Endodermal cell (in vitro differentiated cells): Measurements from ENCODE around the gene VPS13D. TPM values are rescaled to one million over a fixed set of nuclear protein-coding genes. Genes with fewer than 3 reads are reported as not detected.

Experiments
- DNase-seq: peaks from one replicate; pipeline ENCODE4 v3.0.0-alpha.2; 2017
- H3K27ac ChIP-seq: 2 replicates; pipeline ENCODE4 v1.5.1; 2013; ENCODE audit warnings: mild to moderate bottlenecking, low read depth, low read length, moderate library complexity
- H3K27me3 ChIP-seq: 2 replicates; pipeline ENCODE4 v1.6.1; 2013; ENCODE audit warnings: mild to moderate bottlenecking, low read length, moderate library complexity; ENCODE audit not compliant: insufficient read depth, control insufficient read depth, poor library complexity, severe bottlenecking
- H3K36me3 ChIP-seq: 2 replicates; pipeline ENCODE4 v1.7.0; 2013; ENCODE audit warnings: mild to moderate bottlenecking, low read length, moderate library complexity; ENCODE audit not compliant: control insufficient read depth, insufficient read depth
- H3K4me1 ChIP-seq: one replicate; pipeline ENCODE4 v1.7.0; 2013; ENCODE audit warnings: low read length; ENCODE audit not compliant: control insufficient read depth, insufficient read depth
- H3K4me3 ChIP-seq: 2 replicates; pipeline ENCODE4 v1.5.1; 2013; ENCODE audit warnings: mild to moderate bottlenecking, low read length, moderate library complexity
- H3K9ac ChIP-seq: 2 replicates; pipeline ENCODE4 v1.6.1; 2013; ENCODE audit warnings: mild to moderate bottlenecking, low read length, moderate library complexity; ENCODE audit not compliant: poor library complexity, severe bottlenecking; ENCODE audit errors: extremely low read depth
- H3K9me3 ChIP-seq: 2 replicates; pipeline ENCODE4 v1.6.1; 2013; ENCODE audit warnings: mild to moderate bottlenecking, low read length, moderate library complexity; ENCODE audit not compliant: control insufficient read depth
- H3K27ac Mint-ChIP-seq: 2 replicates; pipeline ENCODE4 v1.8.0; 2020; ENCODE audit warnings: mixed read lengths
- H3K27me3 Mint-ChIP-seq: 2 replicates; pipeline ENCODE4 v1.8.0; 2021; ENCODE audit warnings: mild to moderate bottlenecking, mixed read lengths; ENCODE audit not compliant: insufficient read depth
- H3K36me3 Mint-ChIP-seq: 2 replicates; pipeline ENCODE4 v1.8.0; 2020; ENCODE audit warnings: low read depth, mixed read lengths
- H3K4me1 Mint-ChIP-seq: 2 replicates; pipeline ENCODE4 v1.8.0; 2020; ENCODE audit warnings: mixed read lengths
- H3K4me3 Mint-ChIP-seq: 2 replicates; pipeline ENCODE4 v1.8.0; 2020; ENCODE audit warnings: mild to moderate bottlenecking, moderate library complexity, mixed read lengths
- H3K9me3 Mint-ChIP-seq: 2 replicates; pipeline ENCODE4 v1.8.0; 2020; ENCODE audit warnings: mild to moderate bottlenecking, mixed read lengths
- CTCF ChIP-seq: fragments of 200-600 bp; sonication (generic); conservative IDR thresholded peaks from 2 replicates; pipeline ENCODE4 v1.5.0; 2021; ENCODE audit warnings: antibody characterized with exemption, mild to moderate bottlenecking
- WGBS, 2 experiments: methylation state at CpG; one replicate each; pipeline versions ENCODE4 v1.1.5 to v1.1.7; 2013; ENCODE audit warnings: missing lambda C conversion rate in 2 of 2, mixed read lengths in 1 of 2; ENCODE audit not compliant: insufficient coverage in 1 of 2, insufficient read length in 1 of 2; 5-methylcytosine and 5-hydroxymethylcytosine counted together
- total RNA-seq, 2 donors: library from RNA; stranded (reverse); fragmentation: NEBNext Ultra II Directional in 1 of 2; extraction: Animal tissue kit (Norgen Biotek cat#: 25700) in 1 of 2; gene quantifications; 2 replicates in 1 of 2; 3 replicates in 1 of 2; pipeline ENCODE4 v1.2.1, GENCODE V29; 2021

Gene VPS13D
- total RNA-seq, 2 donors from 2014 or later: 32.5 to 36.7 TPM

- H3K4me1 ChIP-seq: no peaks in the 10 kb centered on the region
- H3K9me3 ChIP-seq: no peaks in the 10 kb centered on the region
- 92 to 100% methylated on average over 1 to 11 of the region's 11 CpGs for WGBS, 2 experiments
- H3K36me3 ChIP-seq: peaks cover 2% of the 10 kb centered on the region
- no peak overlapping the region for H3K27ac ChIP-seq
- H3K27me3 ChIP-seq: no peaks in the 10 kb centered on the region
- peaks cover 8% of the 10 kb centered on the region for H3K36me3 Mint-ChIP-seq
- no peaks in the 10 kb centered on the region for H3K9me3 Mint-ChIP-seq
- DNase-seq: no peak
- H3K4me3 ChIP-seq: no peak overlapping the region
- no peak overlapping the region for H3K4me3 Mint-ChIP-seq
- no peak overlapping the region for H3K9ac ChIP-seq
- H3K4me1 Mint-ChIP-seq: peaks cover 6% of the 10 kb centered on the region
- no peak for TF ChIP-seq CTCF
- H3K27me3 Mint-ChIP-seq: no peaks in the 10 kb centered on the region
- H3K27ac Mint-ChIP-seq: no peak overlapping the region
Measured at GRCh38 chr1:12504601-12505000, 274.8 kb downstream of the VPS13D start.

GRCh38 chr1:12505231-12505630, 275.4 kb downstream of the VPS13D start:
- peaks cover 8% of the 10 kb centered on the region for H3K36me3 Mint-ChIP-seq
- Histone ChIP-seq H3K4me1 (no peaks in the 10 kb centered on the region), H3K9ac (no peak overlapping the region), H3K27ac (no peak overlapping the region), H3K36me3 (no peaks in the 10 kb centered on the region), H3K27me3 (no peaks in the 10 kb centered on the region), H3K9me3 (no peaks in the 10 kb centered on the region), H3K4me3 (no peak overlapping the region)
- peaks cover 11% of the 10 kb centered on the region for H3K4me1 Mint-ChIP-seq
- H3K27ac Mint-ChIP-seq: no peak overlapping the region
- no peak for DNase-seq
- H3K27me3 Mint-ChIP-seq: no peaks in the 10 kb centered on the region
- no peak overlapping the region for H3K4me3 Mint-ChIP-seq
- no peak for TF ChIP-seq CTCF
- WGBS, 2 experiments: 92 to 94% methylated on average over 9 to 10 of the region's 10 CpGs
- H3K9me3 Mint-ChIP-seq: no peaks in the 10 kb centered on the region

DNA sequence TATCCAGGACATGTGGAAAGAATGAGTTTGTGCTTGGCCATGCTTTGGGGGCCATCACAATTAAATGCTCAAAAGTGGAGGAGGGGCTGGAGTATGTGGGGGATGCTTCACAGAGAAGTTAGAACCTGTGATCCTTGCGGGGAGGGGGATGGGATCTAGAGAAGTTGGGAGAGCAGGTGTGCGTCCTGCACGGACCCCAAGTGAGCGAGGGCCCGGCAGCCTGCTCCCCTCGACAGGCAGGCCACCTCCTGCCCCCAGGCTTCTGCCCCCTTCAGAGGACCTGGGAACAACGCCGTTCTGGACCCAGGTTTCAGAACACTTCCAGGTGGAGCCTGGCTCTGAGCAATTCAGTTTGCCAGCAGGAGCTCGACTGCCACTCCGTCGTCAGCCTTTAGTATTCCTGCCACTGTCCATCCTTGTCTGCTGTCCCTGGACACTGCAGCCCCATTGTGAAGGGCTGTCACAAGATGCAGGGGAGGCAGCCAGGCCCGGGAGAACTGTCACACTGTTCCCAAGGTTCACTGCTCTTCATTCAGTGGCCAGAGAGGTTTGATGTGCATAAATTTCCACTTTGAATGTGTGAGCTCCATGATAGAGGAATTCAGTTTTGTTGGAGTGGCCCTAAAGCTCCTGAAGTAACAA, 275.9 kb downstream of the VPS13D start:
- Histone ChIP-seq H3K27ac (no peak overlapping the region), H3K9ac (no peak overlapping the region), H3K27me3 (no peaks in the 10 kb centered on the region), H3K4me1 (no peaks in the 10 kb centered on the region), H3K4me3 (no peak overlapping the region), H3K9me3 (no peaks in the 10 kb centered on the region), H3K36me3 (no peaks in the 10 kb centered on the region)
- 74 to 91% methylated on average over 9 to 12 of the region's 12 CpGs for WGBS, 2 experiments
- TF ChIP-seq CTCF: no peak
- no peaks in the 10 kb centered on the region for H3K27me3 Mint-ChIP-seq
- peaks cover 16% of the 10 kb centered on the region for H3K4me1 Mint-ChIP-seq
- peaks cover 8% of the 10 kb centered on the region for H3K36me3 Mint-ChIP-seq
- no peaks in the 10 kb centered on the region for H3K9me3 Mint-ChIP-seq
- H3K4me3 Mint-ChIP-seq: no peak overlapping the region
- H3K27ac Mint-ChIP-seq: no peak overlapping the region
- DNase-seq: no peak
